Measurements from ENCODE around the gene ECPAS.
"Not testable (repeated sequence)": the region's sequence is repeated elsewhere in the genome, so short reads cannot be mapped to it uniquely, and the experiment has no call there.

The ECPAS gene

DNA sequence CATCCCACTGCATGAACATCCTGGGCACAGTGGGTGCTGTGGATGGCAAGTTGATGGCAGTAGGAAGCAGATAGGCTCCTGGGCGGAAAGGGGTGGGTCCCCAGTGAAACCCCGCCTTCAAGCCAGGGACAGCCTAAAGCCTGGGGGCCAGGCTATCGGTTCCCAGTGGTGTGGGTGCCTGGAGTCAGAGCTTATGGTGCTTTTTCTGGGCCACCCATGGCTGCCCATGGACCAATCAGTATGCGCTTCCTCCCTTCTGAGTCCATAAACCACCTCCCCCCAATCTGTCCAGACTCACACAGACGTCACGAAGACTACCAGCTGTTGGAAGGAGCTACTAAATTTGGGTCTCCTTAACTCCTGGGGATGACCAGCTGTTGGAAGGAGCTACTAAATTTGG is 17.5 kb upstream of the ECPAS start:
- no peak overlapping the region for H3K4me3 ChIP-seq (ENCODE audit: low read depth in 1 of 2, low read length in 1 of 2)
- no peaks in the 10 kb centered on the region for H3K4me1 ChIP-seq (ENCODE audit: control insufficient read depth in 1 of 2, insufficient read depth in 1 of 2, low read depth in 1 of 2, low read length in 1 of 2)
- no peak overlapping the region for H3K27ac ChIP-seq
- H3K36me3 ChIP-seq = no peaks in the 10 kb centered on the region
- no peaks in the 10 kb centered on the region for H3K27me3 ChIP-seq
- H3K9me3 ChIP-seq = no peaks in the 10 kb centered on the region
- TF ChIP-seq CTCF (IDR thresholded peaks at IDR 0.05) = no peak

GRCh38 chr9:111501005-111501562 is 16.9 kb upstream of the ECPAS start:
- no peak for TF ChIP-seq CTCF (IDR thresholded peaks at IDR 0.05)
- Histone ChIP-seq H3K36me3 (no peaks in the 10 kb centered on the region), H3K27ac (no peak overlapping the region), H3K4me1 (ENCODE audit: control insufficient read depth in 1 of 2, insufficient read depth in 1 of 2, low read depth in 1 of 2, low read length in 1 of 2) (no peaks in the 10 kb centered on the region), H3K27me3 (no peaks in the 10 kb centered on the region), H3K9me3 (no peaks in the 10 kb centered on the region), H3K4me3 (ENCODE audit: low read depth in 1 of 2, low read length in 1 of 2) (no peak overlapping the region)

- H3K4me1 ChIP-seq (ENCODE audit: control insufficient read depth in 1 of 2, insufficient read depth in 1 of 2, low read depth in 1 of 2, low read length in 1 of 2); H3K27ac ChIP-seq; H3K4me3 ChIP-seq (ENCODE audit: low read depth in 1 of 2, low read length in 1 of 2); H3K27me3 ChIP-seq; H3K9me3 ChIP-seq; H3K36me3 ChIP-seq: not testable (repeated sequence)
These were observed 13.0 kb upstream of the ECPAS start for GRCh38 chr9:111497196-111497595.

- TF ChIP-seq CTCF (IDR thresholded peaks at IDR 0.05) = no peak
- Histone ChIP-seq H3K9me3 (no peaks in the 10 kb centered on the region), H3K36me3 (no peaks in the 10 kb centered on the region), H3K27ac (peak overlapping the region; percentile 94), H3K27me3 (peaks cover 8% of the 10 kb centered on the region), H3K4me3 (ENCODE audit: low read depth in 1 of 2, low read length in 1 of 2) (peak overlapping the region; percentile 71 to 84), H3K4me1 (ENCODE audit: control insufficient read depth in 1 of 2, insufficient read depth in 1 of 2, low read depth in 1 of 2, low read length in 1 of 2) (peaks cover 15% of the 10 kb centered on the region in 2 experiments)
These were observed 350 bp upstream of the ECPAS start for GRCh38 chr9:111484572-111484894.

- H3K9me3 ChIP-seq = no peaks in the 10 kb centered on the region
- peaks cover 15% of the 10 kb centered on the region in 2 experiments for H3K4me1 ChIP-seq (ENCODE audit: control insufficient read depth in 1 of 2, insufficient read depth in 1 of 2, low read depth in 1 of 2, low read length in 1 of 2)
- TF ChIP-seq CTCF (IDR thresholded peaks at IDR 0.05) = no peak
- H3K27ac ChIP-seq = peak overlapping the region; percentile 94
- H3K4me3 ChIP-seq (ENCODE audit: low read depth in 1 of 2, low read length in 1 of 2) = peak overlapping the region; percentile 71 to 84
- peaks cover 8% of the 10 kb centered on the region for H3K27me3 ChIP-seq
- H3K36me3 ChIP-seq = no peaks in the 10 kb centered on the region
These were observed 735 bp downstream of the ECPAS start for GRCh38 chr9:111483439-111483857.

DNA sequence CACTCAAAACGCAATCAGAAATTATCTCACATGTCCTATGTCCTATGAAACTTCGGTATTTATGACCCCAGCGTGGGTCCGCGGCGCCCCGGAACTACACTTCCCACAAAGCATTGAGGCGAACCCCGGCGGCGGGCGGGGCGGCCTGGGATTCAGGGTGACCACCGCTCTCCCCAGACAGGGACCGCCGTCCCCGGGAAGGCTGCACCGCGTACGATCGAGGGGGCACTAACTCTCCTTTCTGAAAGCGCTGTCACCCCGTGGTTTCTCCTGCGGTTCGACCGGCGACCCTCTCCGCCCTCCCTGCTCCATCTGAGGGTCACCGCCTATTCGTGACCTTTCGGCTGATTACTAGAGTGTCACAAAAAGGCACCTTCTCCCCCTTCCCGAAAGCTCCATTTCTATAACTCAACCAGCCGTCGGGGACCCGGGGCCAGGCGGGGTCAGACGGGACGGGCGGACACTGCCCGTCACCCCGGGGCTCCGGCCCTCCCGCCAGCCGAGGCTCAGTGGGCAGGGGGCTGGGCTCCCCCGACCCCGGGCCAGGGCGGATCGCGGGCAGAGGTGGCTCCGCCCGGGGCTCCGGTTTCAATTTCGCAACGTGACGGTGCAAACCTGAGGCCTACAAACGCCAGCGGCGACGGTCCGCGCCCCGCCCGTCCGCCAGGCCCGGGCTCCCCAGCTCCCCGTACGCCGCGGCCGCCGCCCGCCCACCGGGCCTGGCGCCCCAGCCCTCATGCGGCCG is 1.3 kb downstream of the ECPAS start:
- peak overlapping the region; percentile 94 for H3K27ac ChIP-seq
- H3K9me3 ChIP-seq = no peaks in the 10 kb centered on the region
- H3K27me3 ChIP-seq = peaks cover 8% of the 10 kb centered on the region
- peak overlapping the region; percentile 84 to 95 for H3K4me3 ChIP-seq (ENCODE audit: low read depth in 1 of 2, low read length in 1 of 2)
- H3K4me1 ChIP-seq (ENCODE audit: control insufficient read depth in 1 of 2, insufficient read depth in 1 of 2, low read depth in 1 of 2, low read length in 1 of 2) = peaks cover 15% of the 10 kb centered on the region in 2 experiments
- no peaks in the 10 kb centered on the region for H3K36me3 ChIP-seq
- no peak for TF ChIP-seq CTCF (IDR thresholded peaks at IDR 0.05)

Data from neutrophil (primary cell).